VCaP (cell line): Measurements from ENCODE around the gene ALG9.

Experiments
- H3K27ac ChIP-seq: fragments of 450-650 bp; 2 replicates; pipeline ENCODE4 v1.5.1; 2017
- TF ChIP-seq, protein P1 (sequence below): fragments of 450-650 bp; conservative IDR thresholded peaks from 2 replicates; pipeline ENCODE4 v1.5.1; 2017; ENCODE audit warnings: mild to moderate bottlenecking, moderate library complexity

Gene ALG9, protein sequence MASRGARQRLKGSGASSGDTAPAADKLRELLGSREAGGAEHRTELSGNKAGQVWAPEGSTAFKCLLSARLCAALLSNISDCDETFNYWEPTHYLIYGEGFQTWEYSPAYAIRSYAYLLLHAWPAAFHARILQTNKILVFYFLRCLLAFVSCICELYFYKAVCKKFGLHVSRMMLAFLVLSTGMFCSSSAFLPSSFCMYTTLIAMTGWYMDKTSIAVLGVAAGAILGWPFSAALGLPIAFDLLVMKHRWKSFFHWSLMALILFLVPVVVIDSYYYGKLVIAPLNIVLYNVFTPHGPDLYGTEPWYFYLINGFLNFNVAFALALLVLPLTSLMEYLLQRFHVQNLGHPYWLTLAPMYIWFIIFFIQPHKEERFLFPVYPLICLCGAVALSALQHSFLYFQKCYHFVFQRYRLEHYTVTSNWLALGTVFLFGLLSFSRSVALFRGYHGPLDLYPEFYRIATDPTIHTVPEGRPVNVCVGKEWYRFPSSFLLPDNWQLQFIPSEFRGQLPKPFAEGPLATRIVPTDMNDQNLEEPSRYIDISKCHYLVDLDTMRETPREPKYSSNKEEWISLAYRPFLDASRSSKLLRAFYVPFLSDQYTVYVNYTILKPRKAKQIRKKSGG

DNA sequence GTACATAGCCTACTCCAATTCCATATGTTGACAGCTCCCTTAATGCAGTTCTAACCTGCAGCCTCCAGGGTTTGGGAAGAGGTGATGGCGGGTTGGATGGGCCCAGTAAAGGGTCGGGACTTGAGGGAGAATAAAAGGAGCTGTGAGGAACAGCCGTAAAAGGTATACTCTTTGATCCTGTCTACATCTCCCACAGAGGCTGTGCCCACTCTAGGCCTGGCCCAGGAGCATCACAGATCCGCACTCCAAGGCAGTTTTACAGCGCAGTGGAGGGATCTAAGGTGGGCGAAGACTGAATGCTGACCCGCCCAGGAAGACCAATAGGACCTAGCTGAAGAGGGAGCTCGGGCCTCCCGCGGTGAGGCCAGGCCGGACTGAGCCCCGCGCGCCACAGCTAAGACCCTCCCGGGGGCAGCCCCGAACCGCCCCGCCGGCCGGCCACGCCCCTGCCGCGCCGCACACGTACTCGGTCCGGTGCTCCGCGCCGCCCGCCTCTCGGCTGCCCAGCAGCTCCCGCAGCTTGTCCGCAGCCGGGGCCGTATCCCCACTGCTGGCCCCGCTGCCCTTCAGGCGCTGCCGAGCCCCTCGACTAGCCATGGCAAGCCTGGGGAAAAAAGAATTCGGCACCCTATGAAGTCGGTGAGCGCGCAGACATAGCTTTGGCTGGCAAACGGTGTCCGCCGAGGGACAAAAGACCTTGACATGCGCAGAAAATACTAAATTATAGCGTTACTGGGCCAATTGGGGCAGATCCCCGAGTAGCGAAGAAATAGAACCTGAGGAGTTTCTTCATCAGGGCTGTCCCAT is at the start of gene ALG9:
TSS of gene ALG9 (minus strand) at position 696 of the 807 bp plus-strand sequence. CDS start at position 597, 99 bp downstream.
- TF ChIP-seq, protein P1, sequence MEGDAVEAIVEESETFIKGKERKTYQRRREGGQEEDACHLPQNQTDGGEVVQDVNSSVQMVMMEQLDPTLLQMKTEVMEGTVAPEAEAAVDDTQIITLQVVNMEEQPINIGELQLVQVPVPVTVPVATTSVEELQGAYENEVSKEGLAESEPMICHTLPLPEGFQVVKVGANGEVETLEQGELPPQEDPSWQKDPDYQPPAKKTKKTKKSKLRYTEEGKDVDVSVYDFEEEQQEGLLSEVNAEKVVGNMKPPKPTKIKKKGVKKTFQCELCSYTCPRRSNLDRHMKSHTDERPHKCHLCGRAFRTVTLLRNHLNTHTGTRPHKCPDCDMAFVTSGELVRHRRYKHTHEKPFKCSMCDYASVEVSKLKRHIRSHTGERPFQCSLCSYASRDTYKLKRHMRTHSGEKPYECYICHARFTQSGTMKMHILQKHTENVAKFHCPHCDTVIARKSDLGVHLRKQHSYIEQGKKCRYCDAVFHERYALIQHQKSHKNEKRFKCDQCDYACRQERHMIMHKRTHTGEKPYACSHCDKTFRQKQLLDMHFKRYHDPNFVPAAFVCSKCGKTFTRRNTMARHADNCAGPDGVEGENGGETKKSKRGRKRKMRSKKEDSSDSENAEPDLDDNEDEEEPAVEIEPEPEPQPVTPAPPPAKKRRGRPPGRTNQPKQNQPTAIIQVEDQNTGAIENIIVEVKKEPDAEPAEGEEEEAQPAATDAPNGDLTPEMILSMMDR = peak; percentile 44

DNA sequence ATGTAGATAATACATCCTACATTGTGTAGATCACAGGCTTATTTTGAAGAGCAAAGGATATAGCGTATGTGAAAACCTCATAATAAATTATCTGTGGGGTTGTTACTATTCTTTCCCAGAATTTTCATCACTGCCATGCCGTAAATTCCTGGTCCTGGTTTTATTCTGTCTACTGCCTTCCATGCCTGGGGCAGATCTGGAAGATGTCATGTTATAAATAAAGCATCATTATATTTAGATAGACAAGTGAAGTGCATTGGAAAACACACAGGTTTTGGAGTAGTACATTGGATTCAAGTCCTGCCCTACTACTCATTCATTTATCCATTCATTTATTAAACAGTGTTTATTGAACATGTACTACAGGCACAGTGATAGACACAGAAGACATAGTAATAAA is 49.5 kb upstream of the ALG9 start:
- H3K27ac ChIP-seq = no peak overlapping the region
- TF ChIP-seq, protein P1 = no peak

More for the DNA sequence above, at the start of gene ALG9:
- H3K27ac ChIP-seq = peak within 1 kb of the TSS; percentile 81

DNA sequence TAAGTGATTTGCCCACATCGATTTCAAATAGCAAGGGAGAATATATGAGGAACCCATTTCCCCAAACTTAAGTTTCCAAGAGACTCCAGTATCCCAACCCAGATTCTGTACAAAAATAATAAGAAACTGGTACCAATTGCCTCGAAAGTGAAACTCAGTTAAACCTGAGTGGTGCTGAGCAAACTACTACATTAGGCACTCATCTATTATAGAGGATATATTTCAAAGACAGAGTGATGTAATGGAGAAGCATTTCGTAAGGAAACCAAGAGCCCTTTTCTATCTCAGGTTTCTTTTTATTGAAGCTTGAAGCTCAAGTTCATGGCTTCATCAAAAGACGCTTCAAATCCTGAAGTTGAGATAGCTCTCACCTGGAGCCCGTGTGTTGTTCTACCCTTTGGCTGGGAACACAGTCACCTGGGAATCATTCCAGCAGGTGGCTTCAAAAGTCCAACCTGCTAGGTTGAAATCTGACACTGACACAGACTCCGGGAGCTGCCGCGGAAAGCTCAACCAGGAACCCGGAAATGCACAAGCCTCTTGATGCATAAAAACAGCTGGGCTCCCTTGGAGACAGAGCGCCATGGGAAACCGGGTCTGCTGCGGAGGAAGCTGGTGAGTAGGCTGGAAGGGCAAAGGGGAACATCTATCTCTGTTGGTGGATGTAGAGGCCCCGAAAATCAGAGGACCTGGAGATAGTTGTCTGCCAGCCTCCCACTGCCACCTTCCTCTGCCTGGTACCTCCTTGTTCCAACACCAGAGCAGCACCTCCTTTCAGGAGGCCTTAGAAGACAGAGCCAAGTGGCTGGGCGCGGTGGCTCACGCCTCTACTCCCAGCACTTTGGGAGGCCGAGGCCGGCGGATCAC is 47.2 kb upstream of the ALG9 start, which contains the start of gene C11orf52:
TSS of gene C11orf52 (plus strand) at position 524 of the 867 bp plus-strand sequence. CDS start at position 584, 60 bp downstream.
- TF ChIP-seq, protein P1 = peak; percentile 22; the same call in 1 of the 2 replicates
- peak within 1 kb of the TSS; percentile 88 for H3K27ac ChIP-seq

DNA sequence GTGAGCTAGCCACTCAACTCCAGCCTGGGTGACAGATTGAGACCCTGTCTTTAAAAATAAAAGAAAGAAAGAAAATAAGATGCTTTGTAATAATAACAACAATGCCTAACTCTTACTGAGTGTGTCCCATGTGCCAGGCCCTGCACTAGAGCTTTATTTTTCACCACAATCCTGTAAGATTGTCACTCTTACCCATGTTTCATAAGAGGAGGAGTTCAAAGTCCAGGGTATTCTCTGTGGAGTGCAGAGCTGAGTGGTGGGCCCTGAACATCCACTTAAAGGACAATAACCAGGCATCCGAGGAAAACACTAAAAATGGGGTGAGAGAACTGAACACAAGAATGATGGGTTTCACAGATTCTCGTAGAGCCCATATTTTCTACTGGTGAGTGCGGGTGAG is 46.4 kb upstream of the ALG9 start:
- TF ChIP-seq, protein P1 = no peak
- peak overlapping the region; percentile 88 for H3K27ac ChIP-seq

DNA sequence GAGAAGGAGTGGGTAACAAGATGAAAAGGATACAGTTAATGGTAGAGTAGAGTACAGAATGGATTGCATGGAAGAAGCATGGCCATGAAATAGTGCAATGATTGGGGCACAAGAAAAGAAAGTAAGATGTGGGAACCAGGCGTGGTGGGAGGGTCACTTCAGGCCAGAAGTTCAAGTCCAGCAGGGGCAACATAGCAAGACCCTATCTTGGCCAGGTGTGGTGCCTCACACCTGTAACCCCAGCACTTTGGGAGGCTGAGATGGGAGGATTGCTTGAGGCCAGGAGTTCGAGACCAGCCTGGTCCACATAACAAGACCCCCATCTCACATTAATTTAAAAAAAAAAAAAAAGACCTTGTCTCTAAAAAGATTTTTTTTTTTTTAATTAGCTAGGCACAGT is 45.9 kb upstream of the ALG9 start:
- TF ChIP-seq, protein P1 = no peak
- peak overlapping the region; percentile 88 for H3K27ac ChIP-seq

DNA sequence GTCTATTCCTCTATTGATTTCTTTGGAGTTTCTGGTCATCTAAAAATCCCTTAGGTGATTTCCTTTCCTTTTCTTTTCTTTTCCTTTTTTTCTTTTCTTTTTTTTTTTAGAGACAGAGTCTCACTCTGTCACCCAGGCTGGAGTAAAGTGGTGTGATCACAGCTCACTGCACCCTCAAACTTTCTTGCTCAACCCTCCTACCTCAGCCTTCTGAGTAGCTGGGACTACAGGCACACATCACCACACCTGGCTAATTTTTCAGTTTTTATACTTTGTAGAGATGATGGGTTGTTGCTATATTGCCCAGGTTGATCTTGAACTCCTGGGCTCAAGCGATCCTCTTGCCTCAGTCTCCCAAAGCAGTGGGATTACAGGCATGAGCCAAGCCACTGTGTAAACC is 45.4 kb upstream of the ALG9 start:
- TF ChIP-seq, protein P1 = no peak
- H3K27ac ChIP-seq = peak overlapping the region; percentile 88
